H7 (cell line): ENCODE data around the gene PSAPL1. TPM values are rescaled to one million over a fixed set of nuclear protein-coding genes. Genes with fewer than 3 reads are reported as not detected.

Experiments
- DNase-seq: peaks from one replicate; pipeline ENCODE4 v3.0.0; 2012
- H3K27me3 ChIP-seq: 2 replicates; pipeline ENCODE4 v1.6.0; 2011; ENCODE audit warnings: mild to moderate bottlenecking, low read length; ENCODE audit not compliant: control insufficient read depth, insufficient read depth
- H3K36me3 ChIP-seq: replicated peaks from 2 replicates; pipeline ENCODE4 v1.5.1; 2011; ENCODE audit warnings: low read length; ENCODE audit not compliant: control insufficient read depth, insufficient read depth
- H3K4me3 ChIP-seq: 2 replicates; pipeline ENCODE4 v1.5.1; 2011; ENCODE audit warnings: low read depth, mild to moderate bottlenecking, control low read depth, low read length, moderate library complexity; ENCODE audit not compliant: insufficient read depth
- total RNA-seq: library from RNA; depleted of rRNA; stranded (reverse); fragments of >200 nt; shearing (Covaris generic); gene quantifications from 2 replicates; pipeline ENCODE4 v1.2.3, GENCODE V29; 2014

PSAPL1 gene
- total RNA-seq, 1 experiment from 2014 or later = 0.14 TPM

DNA sequence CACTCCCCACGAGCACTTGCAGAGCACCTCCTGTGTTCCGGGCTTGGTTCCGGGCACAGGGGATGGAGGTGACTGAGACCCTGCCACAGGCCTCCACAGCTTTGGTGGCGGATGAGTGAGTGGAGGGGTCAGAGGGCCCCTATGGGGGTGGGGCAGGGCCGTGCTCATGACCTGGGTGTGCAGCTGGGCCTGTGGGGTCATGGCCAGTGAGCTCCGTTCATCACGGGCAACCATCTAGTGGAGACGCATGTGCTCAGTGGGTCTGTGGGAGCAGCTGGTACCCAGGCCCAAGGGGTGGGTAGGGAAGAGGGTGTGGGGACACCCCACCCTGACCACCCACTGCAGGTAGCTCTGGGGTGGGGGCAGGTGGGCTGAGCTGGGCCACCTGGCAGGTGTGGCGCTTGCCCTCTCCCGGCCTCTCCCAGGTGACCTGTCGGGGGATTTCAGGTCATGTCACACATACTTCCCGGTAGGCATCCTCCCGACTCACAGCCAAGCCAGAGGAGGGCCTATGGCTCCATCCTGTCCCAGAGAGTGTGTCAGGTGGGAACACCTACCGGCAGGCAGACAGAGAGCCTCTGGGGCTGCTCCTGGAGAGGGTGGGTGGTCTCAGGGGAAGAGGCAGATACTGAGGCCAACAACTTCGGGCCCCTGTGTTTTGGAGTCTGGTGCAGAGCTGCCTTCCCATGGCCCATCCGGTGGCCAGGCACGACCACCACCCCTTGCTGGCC lies 3.6 kb downstream of the PSAPL1 start:
- DNase-seq = no peak
- H3K27me3 ChIP-seq = no peaks in the 10 kb centered on the region
- H3K4me3 ChIP-seq = no peak overlapping the region
- no peaks in the 10 kb centered on the region for H3K36me3 ChIP-seq

DNA sequence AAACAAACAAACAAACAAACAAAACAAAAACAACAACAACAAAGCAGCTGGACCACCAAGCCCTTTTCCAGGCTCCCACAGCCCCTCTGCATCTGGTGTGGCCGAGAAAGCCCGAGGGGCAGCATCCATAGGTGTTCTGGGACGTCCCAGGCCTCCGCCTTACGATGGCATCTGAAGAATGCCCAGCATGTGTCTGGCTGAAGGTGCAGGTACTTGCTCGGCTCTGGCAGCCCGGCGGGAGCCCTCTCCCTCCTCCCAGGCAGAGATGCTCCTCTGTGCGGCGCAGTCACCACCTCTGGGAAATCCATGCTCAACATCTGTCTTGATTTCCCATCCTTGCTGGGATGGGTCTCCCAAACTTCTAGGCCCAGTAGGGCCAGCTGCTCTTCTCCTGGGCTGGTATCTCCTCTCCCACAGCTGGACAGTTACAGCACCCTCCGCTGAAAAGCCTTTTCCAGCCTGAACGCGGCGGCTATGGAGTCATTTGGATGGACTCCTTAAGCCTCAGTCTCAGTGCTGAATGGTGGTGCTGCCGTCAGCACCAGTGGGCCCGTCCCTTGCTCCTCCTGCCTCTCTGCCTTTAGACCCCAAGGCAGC lies 4.3 kb downstream of the PSAPL1 start:
- Histone ChIP-seq H3K27me3 (no peaks in the 10 kb centered on the region), H3K4me3 (no peak overlapping the region), H3K36me3 (no peaks in the 10 kb centered on the region)
- peak; percentile 83 for DNase-seq

DNA sequence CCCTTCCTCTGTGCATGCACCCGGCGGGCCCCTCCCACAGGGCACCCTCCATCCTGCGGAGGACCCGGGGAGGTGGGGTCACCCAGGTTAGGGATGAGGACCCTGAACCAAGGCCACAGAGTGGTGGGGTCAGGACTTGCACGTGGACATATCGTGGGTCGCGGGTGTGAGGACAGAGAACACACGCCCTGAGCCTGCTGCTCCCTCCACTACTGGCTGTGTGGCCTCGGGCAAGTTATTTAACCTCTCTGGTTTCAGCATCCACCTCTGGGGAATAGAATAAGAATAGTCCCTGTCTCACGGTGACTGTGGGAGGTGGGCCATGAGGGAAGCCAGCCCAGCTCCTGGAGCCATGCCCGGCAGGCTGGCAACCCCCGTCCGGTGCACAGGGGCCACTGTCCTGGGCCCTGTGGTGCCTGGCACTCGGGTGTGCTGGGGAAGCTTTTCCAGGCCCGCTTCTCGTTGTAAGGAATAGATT lies 5.1 kb downstream of the PSAPL1 start:
- Histone ChIP-seq H3K36me3 (no peaks in the 10 kb centered on the region), H3K4me3 (no peak overlapping the region), H3K27me3 (no peaks in the 10 kb centered on the region)
- DNase-seq = peak; percentile 37

DNA sequence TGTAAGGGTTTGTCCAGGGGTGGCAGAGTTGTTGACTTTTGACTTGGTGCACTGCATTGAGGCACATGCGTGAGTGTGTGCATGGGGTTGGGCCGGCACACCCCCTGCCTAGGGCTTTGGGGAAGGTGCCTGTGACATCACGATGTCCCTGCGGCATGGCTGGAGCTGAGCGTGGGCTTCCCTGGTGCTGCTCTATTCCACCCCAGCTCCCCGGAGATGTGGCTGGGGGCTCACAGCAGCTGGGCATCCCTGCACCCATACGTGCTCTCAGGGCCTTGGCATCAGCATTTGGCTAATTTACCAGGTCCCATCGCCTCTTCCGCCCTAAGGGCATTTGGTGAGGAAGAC lies 5.7 kb downstream of the PSAPL1 start:
- no peaks in the 10 kb centered on the region for H3K27me3 ChIP-seq
- H3K36me3 ChIP-seq = no peaks in the 10 kb centered on the region
- no peak for DNase-seq
- no peak overlapping the region for H3K4me3 ChIP-seq

DNA sequence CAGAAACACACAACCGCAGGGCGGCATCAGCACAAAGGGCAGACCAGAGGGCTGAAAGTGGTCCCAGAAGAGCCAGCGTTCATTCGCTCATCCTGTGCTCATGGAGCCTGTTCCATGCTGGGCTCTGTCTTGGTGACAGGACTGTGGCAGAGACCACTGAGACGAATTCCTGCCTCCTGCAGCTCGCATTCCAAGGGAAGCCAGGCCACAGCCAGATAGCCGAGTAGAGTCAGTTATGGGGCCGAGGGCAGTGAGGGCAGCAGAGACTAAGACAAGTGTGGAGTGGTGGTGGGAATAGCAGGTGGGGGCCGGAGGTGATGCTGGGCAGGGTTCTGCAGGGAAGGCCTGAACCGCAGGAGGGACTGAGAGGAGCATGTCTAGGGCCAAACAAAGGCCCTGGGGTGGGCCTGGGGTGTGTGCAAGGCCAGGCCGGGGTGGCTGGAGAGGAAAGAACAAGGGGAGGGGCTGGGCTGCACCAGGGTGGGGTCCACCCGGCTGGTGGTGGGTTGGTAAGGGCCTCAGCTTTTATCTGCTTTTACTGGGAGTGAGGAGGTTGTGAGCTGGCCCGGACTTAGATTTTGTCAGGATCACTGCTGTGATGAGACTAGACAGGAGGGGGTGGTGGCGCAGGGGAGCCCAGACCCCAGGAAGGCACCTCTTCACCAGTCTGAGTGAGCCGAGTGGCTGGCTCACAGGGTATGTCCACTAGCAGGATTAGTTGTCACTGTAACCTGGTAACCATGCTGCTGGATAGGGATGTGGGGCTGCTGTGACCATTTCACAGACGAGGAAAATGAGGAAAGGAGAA lies 6.3 kb downstream of the PSAPL1 start:
- Histone ChIP-seq H3K27me3 (no peaks in the 10 kb centered on the region), H3K36me3 (no peaks in the 10 kb centered on the region), H3K4me3 (no peak overlapping the region)
- DNase-seq = peak; percentile 74

DNA sequence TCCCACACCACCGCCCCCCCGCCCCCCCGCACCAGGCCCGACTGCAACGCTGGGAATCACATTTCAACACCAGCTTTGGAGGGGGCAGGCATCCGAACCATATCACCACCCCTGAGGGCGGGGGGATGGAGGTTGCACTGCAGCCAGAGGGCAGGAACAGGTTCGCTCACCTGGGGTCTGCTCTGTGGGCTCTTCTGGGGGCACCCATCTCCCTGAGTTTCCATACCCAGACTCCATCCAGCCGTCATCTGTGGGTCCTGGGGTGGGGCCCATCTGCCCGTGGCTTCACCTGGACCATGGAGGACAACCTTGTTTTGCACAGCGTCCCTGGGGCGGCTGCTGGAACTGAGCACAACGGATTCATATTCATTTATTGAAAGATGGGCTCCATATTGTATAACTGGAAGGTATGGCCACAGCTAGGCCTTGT lies 6.9 kb downstream of the PSAPL1 start:
- no peaks in the 10 kb centered on the region for H3K36me3 ChIP-seq
- H3K27me3 ChIP-seq = no peaks in the 10 kb centered on the region
- DNase-seq = peak; percentile 53
- H3K4me3 ChIP-seq = no peak overlapping the region

DNA sequence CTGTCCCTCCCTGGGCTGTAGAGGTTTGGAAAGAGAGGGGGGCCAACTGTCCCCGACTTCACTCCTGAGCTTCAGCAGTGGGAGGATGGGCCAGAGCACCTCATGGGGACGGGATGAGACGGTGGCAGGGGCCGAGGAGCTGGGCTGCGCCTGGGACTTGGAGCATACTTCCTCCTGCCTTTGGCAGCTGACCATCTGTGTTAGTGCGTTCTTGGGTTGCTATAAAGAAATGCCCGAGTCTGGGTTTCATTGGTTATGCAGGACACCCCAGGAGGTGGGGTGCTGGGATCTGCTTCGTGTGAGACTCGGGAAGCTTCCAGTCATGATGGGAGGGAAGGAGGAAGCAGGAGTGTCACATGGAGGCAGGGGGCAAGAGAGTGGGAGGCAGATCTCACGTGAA lies 7.4 kb downstream of the PSAPL1 start:
- Histone ChIP-seq H3K4me3 (no peak overlapping the region), H3K36me3 (no peaks in the 10 kb centered on the region), H3K27me3 (no peaks in the 10 kb centered on the region)
- no peak for DNase-seq

DNA sequence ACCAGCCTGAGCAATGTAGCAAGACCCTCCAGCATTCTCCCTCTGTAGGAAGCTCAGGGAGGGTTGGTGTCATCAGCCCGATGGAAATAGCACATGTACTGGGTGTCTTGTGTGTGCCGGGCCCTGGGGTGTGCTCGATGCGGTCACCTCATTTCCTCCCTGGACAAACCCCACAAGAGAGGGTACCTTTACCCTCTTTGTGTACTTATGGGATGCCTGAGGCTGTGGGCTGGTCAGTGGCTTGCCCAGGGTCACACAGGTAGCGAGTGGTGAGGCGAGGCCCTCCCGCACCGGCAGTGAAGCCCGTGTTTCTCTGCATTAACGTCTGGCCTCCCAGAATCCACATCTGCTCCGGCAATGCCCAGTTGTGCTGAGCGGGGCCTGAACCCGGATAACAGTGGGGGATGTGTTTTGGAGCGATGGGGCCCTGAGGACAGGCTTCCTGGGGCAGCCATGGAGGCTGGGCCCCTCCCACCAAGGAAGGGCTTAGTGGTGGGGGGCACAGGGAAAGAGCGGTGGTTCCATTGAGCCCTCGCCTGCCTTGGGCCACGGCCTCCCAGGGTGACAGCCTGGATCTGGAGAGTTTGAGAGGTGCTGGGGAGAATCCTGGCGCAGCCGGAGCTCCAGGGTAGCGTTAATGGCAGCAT lies 8.1 kb downstream of the PSAPL1 start:
- peak; percentile 43 for DNase-seq
- Histone ChIP-seq H3K36me3 (no peaks in the 10 kb centered on the region), H3K27me3 (no peaks in the 10 kb centered on the region), H3K4me3 (no peak overlapping the region)

DNA sequence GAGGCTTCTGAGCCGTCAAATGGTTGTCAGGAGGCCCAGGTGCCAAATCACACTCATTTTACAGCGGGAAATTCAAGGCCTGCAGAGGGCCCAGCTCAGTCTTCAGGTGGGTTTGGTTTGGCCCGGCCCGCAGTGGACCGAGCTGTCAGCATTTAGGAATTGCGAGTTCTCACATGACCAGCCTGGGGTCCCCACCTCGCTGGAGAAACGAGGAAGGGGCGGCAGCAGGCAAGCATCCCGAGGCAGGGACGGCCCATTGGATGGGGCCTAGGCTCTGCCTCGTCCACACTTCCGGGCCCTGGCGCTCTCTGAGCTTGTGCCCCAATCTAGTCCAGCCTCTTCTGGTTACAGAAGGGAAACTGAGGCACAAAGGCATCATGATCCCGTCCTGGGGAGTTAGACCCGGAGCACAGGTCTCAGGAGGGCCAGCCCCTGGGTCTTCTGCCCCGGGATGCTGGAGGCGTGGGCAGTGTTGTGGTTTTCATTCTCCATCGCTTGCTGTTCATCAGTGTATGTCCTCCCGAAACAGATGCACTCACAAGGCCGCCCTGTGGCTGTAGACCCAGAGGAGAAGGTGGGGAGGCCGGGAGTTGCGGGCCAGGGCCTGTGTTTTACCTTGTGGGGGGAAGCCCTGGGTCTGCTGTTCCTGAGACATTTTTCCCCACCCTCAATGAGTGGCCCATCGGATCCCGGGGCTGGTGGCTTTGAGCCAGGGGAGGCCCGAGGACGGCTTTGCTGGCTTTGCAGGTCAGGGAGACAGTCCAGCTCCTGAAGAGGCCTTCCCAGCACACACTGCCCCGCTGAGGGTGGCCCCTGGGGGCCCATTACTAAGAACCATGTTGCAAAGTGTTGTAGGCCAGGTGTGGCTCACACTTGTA lies 8.9 kb downstream of the PSAPL1 start:
- peak; percentile 31 for DNase-seq
- Histone ChIP-seq H3K27me3 (no peaks in the 10 kb centered on the region), H3K36me3 (no peaks in the 10 kb centered on the region), H3K4me3 (no peak overlapping the region)

DNA sequence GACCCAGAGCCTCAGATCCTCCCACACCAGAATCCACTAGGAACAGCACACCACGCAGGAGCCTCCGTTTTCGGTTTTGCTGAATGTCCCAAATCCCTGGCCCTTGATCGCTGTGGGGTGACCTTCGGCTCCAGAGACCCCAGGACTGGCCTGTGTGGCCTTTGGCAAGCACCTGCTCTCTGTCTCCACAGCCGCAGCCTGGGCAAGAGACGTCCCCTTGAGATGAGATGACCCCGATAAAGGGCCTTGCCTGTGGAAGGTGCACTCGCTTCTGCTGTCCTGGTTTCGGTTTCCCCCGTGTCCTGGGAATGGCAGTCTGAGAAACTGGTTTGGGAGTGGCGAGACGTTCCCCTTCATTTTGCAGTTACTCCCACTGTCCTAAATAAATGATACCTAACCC lies 9.6 kb downstream of the PSAPL1 start:
- peak; percentile 32 for DNase-seq
- H3K27me3 ChIP-seq = no peaks in the 10 kb centered on the region
- no peaks in the 10 kb centered on the region for H3K36me3 ChIP-seq
- no peak overlapping the region for H3K4me3 ChIP-seq

DNA sequence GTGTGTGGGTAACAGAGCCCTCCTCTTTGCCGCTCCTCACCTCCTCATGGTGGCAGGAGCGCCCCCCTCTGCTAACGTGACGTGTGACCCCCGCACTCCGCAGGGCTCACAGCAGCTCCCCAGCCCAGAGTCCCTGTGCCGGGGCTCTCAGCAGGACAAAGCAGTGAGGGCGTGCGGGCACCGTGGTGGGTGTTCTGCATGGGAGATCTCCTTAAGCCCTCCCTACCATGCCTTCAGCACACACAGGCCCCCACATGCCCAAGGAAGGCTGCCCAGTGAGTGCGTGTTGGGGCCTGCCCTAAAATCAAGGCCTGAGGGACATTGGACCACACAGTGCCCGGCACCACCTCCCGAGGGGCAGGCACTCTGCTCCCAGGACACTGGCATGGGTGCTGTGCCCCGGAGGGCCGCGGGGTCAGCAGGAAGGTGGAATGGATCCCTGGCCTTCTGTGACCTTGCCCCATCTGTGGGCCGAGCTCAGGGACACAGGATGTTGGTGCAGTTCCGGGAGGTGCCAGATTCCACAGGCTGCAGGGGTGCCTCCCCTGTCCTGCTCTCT lies 10.1 kb downstream of the PSAPL1 start:
- Histone ChIP-seq H3K27me3 (no peaks in the 10 kb centered on the region), H3K4me3 (no peak overlapping the region), H3K36me3 (no peaks in the 10 kb centered on the region)
- DNase-seq = peak; percentile 58

DNA sequence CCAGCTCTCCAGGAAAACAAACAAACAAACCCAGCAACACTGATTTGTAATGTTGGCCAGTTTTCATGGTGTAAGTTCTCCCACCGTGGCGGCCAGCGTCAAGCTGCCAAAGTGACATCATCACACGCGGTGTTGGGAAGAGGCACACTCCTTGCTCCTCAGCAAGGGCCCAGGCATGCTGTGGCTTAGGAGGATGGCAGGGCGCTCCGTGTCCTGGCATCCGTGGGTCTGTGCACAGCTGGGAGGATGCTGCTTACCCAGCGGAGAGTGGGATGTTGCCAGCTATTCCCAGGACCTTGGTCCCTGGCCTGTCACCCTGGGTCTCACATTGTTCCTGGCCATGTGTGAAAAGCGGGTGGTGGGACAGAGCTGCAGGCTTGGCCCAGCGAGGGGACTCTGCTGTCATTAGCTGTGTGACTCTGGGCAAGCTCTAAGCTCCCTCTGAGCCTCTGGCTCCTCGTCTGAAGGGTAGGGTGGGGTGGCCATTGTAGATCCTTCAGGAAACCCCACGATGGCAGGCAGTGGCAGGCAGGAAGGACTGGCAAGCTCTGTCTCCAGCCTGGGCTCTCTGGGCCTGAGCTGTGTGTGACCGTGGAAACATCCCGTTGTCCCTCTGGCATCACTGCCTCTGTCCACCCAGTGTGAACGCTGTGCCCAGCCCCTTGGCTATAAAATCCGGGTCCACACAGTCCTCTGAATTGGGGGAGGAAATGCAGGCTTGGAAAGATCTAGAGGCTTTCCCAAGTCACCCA lies 10.8 kb downstream of the PSAPL1 start:
- H3K4me3 ChIP-seq = no peak overlapping the region
- no peaks in the 10 kb centered on the region for H3K36me3 ChIP-seq
- no peak for DNase-seq
- no peaks in the 10 kb centered on the region for H3K27me3 ChIP-seq

DNA sequence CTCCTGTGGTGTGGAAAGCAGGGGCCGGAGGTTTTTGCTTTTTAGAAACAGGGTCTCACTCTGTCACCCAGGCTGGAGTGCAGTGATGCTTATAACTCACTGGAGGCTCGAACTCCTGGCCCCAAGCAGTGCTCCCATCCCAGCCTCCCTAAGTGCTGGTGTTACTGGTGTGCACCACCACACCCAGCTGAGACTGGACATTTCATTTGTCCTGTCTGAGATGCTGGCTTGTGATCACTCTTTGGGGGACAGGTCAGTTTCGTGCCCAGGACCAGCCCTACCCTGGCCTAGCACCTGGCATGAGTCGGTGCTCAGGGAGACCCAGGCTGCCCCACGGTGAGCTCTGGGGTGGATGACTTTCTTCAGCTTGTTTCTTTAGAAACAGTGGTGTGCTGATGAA lies 11.3 kb downstream of the PSAPL1 start:
- Histone ChIP-seq H3K4me3 (no peak overlapping the region), H3K36me3 (no peaks in the 10 kb centered on the region), H3K27me3 (no peaks in the 10 kb centered on the region)
- peak; percentile 3 for DNase-seq
